Epithelial cell of proximal tubule (primary cell): ENCODE data around the gene CNGA1. TPM values are rescaled to one million over a fixed set of nuclear protein-coding genes. Genes with fewer than 3 reads are reported as not detected.
"Not testable (repeated sequence)": the region's sequence is repeated elsewhere in the genome, so short reads cannot be mapped to it uniquely, and the experiment has no call there.

Experiments
- DNase-seq: peaks from one replicate; pipeline ENCODE4 v3.0.0-alpha.2; 2011; ENCODE audit warnings: low read depth
- H3K4me3 ChIP-seq: 2 replicates; pipeline ENCODE4 v1.5.1; 2011; ENCODE audit warnings: low read depth, mild to moderate bottlenecking, low read length
- CTCF ChIP-seq: conservative IDR thresholded peaks from 2 replicates; pipeline ENCODE4 v1.5.1; 2012; ENCODE audit warnings: low read depth, mild to moderate bottlenecking, low read length
- total RNA-seq: library from RNA; depleted of rRNA; stranded (reverse); fragments of >200 nt; gene quantifications from 2 replicates; pipeline ENCODE4 v1.2.3, GENCODE V29; 2015

Gene CNGA1
- total RNA-seq, 1 donor from 2014 or later, result 2.8 TPM

GRCh38 chr4:48008021-48008596 lies 8.4 kb downstream of the CNGA1 start:
- no peak for DNase-seq
- no peak overlapping the region for H3K4me3 ChIP-seq
- no peak for TF ChIP-seq CTCF

GRCh38 chr4:48005781-48006180 lies 10.7 kb downstream of the CNGA1 start:
- no peak for TF ChIP-seq CTCF
- no peak overlapping the region for H3K4me3 ChIP-seq
- DNase-seq, result no peak

GRCh38 chr4:48003568-48003967 lies 12.9 kb downstream of the CNGA1 start:
- DNase-seq, H3K4me3 ChIP-seq: not testable (repeated sequence)
- TF ChIP-seq CTCF, result peak; percentile 49

GRCh38 chr4:48002267-48002666 lies 14.2 kb downstream of the CNGA1 start:
- H3K4me3 ChIP-seq, result no peak overlapping the region
- no peak for DNase-seq
- TF ChIP-seq CTCF, result no peak

GRCh38 chr4:47996021-47996420 lies 20.5 kb downstream of the CNGA1 start:
- no peak overlapping the region for H3K4me3 ChIP-seq
- TF ChIP-seq CTCF, result no peak
- no peak for DNase-seq

- H3K4me3 ChIP-seq, DNase-seq: not testable (repeated sequence)
Observed at GRCh38 chr4:47992475-47992874, 24.0 kb downstream of the CNGA1 start.

GRCh38 chr4:47990145-47990544 lies 26.3 kb downstream of the CNGA1 start:
- no peak overlapping the region for H3K4me3 ChIP-seq
- DNase-seq, result no peak
- TF ChIP-seq CTCF, result no peak
